ENCODE measurements around the gene SHD.
A peak's percentile ranks its signal among the peaks of the same experiment; 100 is the strongest.
"Not testable (repeated sequence)": the region's sequence is repeated elsewhere in the genome, so short reads cannot be mapped to it uniquely, and the experiment has no call there.

Gene SHD

DNA sequence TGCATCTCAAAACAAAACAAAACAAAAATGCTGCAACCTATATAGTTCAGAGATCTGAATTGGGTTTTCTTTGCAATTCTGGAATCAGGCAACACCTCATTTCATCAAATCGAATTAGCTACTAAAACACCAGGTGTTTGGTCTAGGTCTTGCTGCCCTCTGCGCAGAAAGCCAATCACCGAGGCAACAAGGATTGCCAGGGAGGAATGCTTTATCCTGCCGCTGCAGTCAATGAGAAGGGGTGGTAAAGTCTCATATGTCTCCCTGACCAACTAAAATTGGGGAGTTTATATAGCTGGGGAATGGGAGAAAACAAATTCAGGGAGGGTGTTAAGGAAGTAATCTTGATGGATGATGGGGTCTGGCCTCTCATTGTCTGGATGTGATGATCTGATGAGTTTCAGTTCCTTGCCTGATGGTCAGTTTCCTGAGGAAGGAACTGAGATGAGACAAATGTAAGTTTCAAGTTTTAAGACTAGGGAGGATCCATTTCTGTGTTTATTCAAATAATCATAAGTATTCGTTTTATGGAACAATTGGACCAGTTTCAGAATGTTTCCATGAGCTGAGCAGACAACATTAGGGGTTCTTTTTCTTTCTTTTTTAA is 37.1 kb upstream of the SHD start:
- H3K9ac ChIP-seq (ENCODE audit: low read depth, low read length): no peak overlapping the region
- H3K27me3 ChIP-seq (ENCODE audit: control insufficient read depth, insufficient read depth, low read length): peaks cover 3% of the 10 kb centered on the region
- no peak overlapping the region for H3K4me2 ChIP-seq (ENCODE audit: low read length)
- no peaks in the 10 kb centered on the region for H3K9me3 ChIP-seq (replicated peaks; ENCODE audit: low read length)
- no peak overlapping the region for H3K4me3 ChIP-seq (ENCODE audit: low read length)
- no peaks in the 10 kb centered on the region for H3K36me3 ChIP-seq (ENCODE audit: insufficient read depth, low read length)
- peaks cover 4% of the 10 kb centered on the region for H3K4me1 ChIP-seq (ENCODE audit: control insufficient read depth, insufficient read depth, low read length)

DNA sequence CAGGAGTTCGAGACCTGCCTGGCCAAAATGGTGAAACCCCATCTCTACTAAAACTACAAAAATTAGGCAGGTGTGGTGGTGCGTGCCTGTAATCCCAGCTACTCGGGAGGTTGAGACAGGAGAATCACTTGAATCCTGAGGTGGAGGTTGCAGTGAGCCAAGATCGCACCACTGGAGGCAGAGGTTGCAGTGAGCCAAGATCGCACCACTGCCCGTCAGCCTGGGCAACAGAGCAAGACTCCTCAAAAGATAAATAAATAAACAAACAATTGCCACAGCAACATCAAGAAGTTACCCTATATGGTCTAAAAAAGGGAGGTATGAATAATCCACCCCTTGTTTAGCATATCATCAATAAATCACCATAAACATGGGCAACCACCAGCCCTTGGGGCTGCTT is 33.1 kb upstream of the SHD start:
- Histone ChIP-seq H3K4me2 (ENCODE audit: low read length) (peak overlapping the region; percentile 81), H3K36me3 (ENCODE audit: insufficient read depth, low read length) (peaks cover 17% of the 10 kb centered on the region), H3K4me3 (ENCODE audit: low read length) (peak overlapping the region; percentile 89)
- not testable (repeated sequence) for H3K27me3 ChIP-seq (ENCODE audit: control insufficient read depth, insufficient read depth, low read length); H3K9ac ChIP-seq (ENCODE audit: low read depth, low read length); H3K4me1 ChIP-seq (ENCODE audit: control insufficient read depth, insufficient read depth, low read length); H3K9me3 ChIP-seq (replicated peaks; ENCODE audit: low read length)

DNA sequence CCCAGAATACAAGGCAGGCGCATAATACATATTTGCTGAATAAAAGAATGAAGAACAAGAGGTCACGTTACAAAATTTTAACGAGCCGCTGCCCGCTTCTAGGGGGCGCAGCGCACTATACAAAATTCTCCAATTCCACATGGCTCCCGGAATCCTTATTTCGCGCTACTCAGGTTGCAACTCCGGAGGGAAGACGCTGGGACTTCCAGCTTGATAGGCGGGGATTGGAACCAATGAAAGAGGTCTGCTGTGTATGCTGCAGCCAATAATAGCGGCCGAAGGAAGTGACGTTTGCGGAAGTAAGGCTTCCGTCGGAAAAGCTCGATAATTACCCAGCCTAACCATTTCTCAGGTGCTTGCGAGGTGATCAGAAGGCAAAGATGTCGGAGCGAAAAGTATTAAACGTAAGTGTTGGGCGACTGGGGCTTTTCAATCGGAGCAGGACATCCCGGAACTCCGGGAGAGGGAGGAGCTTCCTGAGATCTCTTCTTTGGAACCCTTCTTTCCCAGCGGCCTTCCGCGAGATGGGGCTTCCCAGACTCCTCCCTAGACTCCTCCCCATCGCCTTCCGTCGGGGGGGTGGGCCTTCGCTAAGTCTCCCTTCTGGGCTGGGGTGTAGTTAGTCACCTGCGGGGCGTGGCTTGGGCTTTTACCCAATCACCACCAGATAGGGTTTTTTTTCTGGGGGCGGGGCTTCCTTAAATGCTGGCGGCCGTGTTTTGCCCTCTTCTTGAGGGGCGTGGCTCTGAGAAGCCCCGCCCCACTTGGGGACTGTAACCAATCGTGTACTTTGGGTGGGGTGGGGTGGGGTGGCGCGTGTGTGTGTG is 32.1 kb upstream of the SHD start, which contains the start of gene YJU2:
TSS of gene YJU2 (plus strand) at position 314 of the 827 bp plus-strand sequence. CDS start at position 381, 67 bp downstream.
- Histone ChIP-seq H3K27me3 (ENCODE audit: control insufficient read depth, insufficient read depth, low read length) (no peaks in the 10 kb centered on the region), H3K4me3 (ENCODE audit: low read length) (peak within 1 kb of the TSS; percentile 89), H3K4me2 (ENCODE audit: low read length) (peak within 1 kb of the TSS; percentile 81), H3K9me3 (replicated peaks; ENCODE audit: low read length) (no peaks in the 10 kb centered on the region), H3K4me1 (ENCODE audit: control insufficient read depth, insufficient read depth, low read length) (peaks cover 8% of the 10 kb centered on the region), H3K36me3 (ENCODE audit: insufficient read depth, low read length) (peaks cover 28% of the 10 kb centered on the region), H3K9ac (ENCODE audit: low read depth, low read length) (peak within 1 kb of the TSS; percentile 92)

DNA sequence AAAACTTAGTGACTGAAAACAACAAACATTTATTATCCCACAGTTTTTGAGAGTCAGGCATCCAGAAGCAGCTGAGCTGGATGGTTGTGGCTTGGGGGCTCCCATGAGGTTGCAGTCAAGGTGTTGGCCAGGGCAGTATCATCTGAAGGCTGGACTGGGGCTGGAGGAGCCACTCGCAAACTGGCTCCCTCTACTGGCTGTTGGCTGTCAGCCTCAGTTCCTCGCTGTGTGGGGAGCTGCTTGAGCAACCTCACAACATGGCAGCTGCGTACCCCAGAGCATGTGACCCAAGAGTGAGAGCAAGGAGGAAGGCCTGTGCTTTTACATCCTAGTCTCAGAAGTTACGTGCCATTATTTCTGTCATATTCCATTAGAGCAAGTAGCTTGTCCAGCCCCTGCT is 22.5 kb upstream of the SHD start:
- Histone ChIP-seq H3K9ac (ENCODE audit: low read depth, low read length) (no peak overlapping the region), H3K36me3 (ENCODE audit: insufficient read depth, low read length) (peaks cover 52% of the 10 kb centered on the region), H3K4me2 (ENCODE audit: low read length) (no peak overlapping the region), H3K4me1 (ENCODE audit: control insufficient read depth, insufficient read depth, low read length) (no peaks in the 10 kb centered on the region), H3K27me3 (ENCODE audit: control insufficient read depth, insufficient read depth, low read length) (no peaks in the 10 kb centered on the region), H3K4me3 (ENCODE audit: low read length) (no peak overlapping the region), H3K9me3 (replicated peaks; ENCODE audit: low read length) (peaks cover 7% of the 10 kb centered on the region)

DNA sequence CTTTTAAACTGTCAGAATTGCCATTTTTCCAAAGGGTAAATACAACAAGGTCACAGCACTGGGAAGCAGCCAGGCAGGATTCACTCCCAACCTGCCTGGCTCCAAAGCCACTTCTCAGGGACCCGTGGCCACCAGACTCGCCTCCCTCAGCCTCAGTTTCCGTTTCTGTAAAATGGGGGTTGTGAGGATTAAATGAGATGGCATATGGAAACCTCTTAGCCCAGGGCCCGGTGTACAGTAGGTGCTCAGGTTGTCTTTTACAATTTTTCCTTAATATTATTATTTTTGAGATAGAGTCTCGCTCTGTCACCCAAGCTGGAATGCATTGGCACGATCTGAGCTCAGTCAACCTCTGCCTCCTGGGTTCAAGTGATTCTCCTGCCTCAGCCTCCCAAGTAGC is 22.0 kb upstream of the SHD start:
- no peaks in the 10 kb centered on the region for H3K4me1 ChIP-seq (ENCODE audit: control insufficient read depth, insufficient read depth, low read length)
- peaks cover 7% of the 10 kb centered on the region for H3K9me3 ChIP-seq (replicated peaks; ENCODE audit: low read length)
- H3K4me3 ChIP-seq (ENCODE audit: low read length): no peak overlapping the region
- H3K9ac ChIP-seq (ENCODE audit: low read depth, low read length): no peak overlapping the region
- peaks cover 47% of the 10 kb centered on the region for H3K36me3 ChIP-seq (ENCODE audit: insufficient read depth, low read length)
- H3K4me2 ChIP-seq (ENCODE audit: low read length): no peak overlapping the region
- no peaks in the 10 kb centered on the region for H3K27me3 ChIP-seq (ENCODE audit: control insufficient read depth, insufficient read depth, low read length)

DNA sequence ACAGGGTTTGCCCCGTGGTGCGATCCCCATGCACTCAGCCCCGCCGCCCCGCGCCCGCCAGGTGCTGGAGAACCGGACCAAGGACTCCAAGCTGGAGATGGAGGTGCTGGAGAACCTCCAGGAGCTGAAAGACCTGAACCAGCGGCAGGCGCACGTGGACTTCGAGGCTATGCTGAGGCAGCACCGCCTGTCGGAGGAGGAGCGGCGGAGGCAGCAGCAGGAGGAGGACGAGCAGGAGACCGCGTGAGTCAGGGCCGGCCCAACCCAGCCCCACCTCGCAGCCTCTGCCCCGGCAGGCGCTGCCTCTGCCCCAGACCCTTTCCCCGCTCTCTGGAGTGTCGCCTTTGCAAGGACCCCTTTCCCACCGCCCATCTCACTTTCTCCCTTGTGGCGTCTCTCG is 20.9 kb upstream of the SHD start:
- peaks cover 41% of the 10 kb centered on the region for H3K36me3 ChIP-seq (ENCODE audit: insufficient read depth, low read length)
- H3K4me2 ChIP-seq (ENCODE audit: low read length): no peak overlapping the region
- H3K4me3 ChIP-seq (ENCODE audit: low read length): no peak overlapping the region
- H3K9ac ChIP-seq (ENCODE audit: low read depth, low read length): no peak overlapping the region
- H3K4me1 ChIP-seq (ENCODE audit: control insufficient read depth, insufficient read depth, low read length): no peaks in the 10 kb centered on the region
- peaks cover 7% of the 10 kb centered on the region for H3K9me3 ChIP-seq (replicated peaks; ENCODE audit: low read length)
- no peaks in the 10 kb centered on the region for H3K27me3 ChIP-seq (ENCODE audit: control insufficient read depth, insufficient read depth, low read length)

DNA sequence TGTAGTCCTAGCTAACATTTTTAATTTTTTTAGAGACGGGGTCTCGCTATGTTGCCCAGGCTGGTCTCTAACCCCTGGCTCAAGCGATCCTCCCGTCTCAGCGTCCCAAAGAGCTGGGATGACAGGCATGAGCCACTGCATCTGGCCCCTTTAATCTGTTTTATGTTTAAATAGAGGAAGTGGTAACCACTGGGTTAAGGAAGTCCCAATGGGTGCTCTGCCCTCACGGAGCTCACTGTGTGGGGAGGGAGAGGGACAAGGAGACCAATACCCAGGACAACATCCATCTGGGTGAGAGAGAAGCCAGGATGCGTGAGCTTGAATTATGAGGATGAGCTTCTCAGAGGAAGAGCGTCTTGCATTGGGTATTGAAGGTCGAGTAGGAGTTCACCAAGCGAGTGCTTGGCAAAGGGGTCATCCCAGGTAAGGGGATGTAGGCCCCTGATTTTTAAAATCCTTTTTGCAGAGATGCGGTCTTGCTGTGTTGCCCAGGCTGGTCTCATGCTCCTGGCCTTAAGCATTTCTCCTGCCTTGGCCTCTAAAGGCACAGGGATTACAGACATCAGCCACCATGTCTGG is 18.4 kb upstream of the SHD start:
- peaks cover 35% of the 10 kb centered on the region for H3K36me3 ChIP-seq (ENCODE audit: insufficient read depth, low read length)
- no peak overlapping the region for H3K4me3 ChIP-seq (ENCODE audit: low read length)
- no peaks in the 10 kb centered on the region for H3K27me3 ChIP-seq (ENCODE audit: control insufficient read depth, insufficient read depth, low read length)
- H3K4me2 ChIP-seq (ENCODE audit: low read length): no peak overlapping the region
- H3K4me1 ChIP-seq (ENCODE audit: control insufficient read depth, insufficient read depth, low read length): no peaks in the 10 kb centered on the region
- H3K9ac ChIP-seq (ENCODE audit: low read depth, low read length): no peak overlapping the region
- H3K9me3 ChIP-seq (replicated peaks; ENCODE audit: low read length): peaks cover 7% of the 10 kb centered on the region

DNA sequence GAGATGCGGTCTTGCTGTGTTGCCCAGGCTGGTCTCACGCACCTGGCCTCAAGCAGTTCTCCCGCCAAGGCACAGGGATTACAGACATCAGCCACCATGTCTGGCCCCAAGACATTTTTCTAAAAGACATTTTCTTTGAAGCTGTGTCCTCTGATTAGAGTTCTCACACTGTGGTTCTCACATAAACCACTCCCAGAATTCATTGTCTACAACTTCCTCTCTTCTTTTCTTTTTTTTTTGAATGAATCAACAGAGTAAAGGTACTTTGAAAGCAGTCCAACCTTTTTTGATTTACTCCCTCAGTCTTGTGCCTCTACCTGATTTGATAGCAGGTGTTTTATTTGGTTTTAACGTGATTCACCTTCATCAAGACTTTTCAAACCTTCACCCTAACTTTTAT is 14.3 kb upstream of the SHD start:
- H3K36me3 ChIP-seq (ENCODE audit: insufficient read depth, low read length): peaks cover 32% of the 10 kb centered on the region
- no peak overlapping the region for H3K9ac ChIP-seq (ENCODE audit: low read depth, low read length)
- no peaks in the 10 kb centered on the region for H3K9me3 ChIP-seq (replicated peaks; ENCODE audit: low read length)
- H3K27me3 ChIP-seq (ENCODE audit: control insufficient read depth, insufficient read depth, low read length): no peaks in the 10 kb centered on the region
- H3K4me2 ChIP-seq (ENCODE audit: low read length): no peak overlapping the region
- no peak overlapping the region for H3K4me3 ChIP-seq (ENCODE audit: low read length)
- H3K4me1 ChIP-seq (ENCODE audit: control insufficient read depth, insufficient read depth, low read length): no peaks in the 10 kb centered on the region

DNA sequence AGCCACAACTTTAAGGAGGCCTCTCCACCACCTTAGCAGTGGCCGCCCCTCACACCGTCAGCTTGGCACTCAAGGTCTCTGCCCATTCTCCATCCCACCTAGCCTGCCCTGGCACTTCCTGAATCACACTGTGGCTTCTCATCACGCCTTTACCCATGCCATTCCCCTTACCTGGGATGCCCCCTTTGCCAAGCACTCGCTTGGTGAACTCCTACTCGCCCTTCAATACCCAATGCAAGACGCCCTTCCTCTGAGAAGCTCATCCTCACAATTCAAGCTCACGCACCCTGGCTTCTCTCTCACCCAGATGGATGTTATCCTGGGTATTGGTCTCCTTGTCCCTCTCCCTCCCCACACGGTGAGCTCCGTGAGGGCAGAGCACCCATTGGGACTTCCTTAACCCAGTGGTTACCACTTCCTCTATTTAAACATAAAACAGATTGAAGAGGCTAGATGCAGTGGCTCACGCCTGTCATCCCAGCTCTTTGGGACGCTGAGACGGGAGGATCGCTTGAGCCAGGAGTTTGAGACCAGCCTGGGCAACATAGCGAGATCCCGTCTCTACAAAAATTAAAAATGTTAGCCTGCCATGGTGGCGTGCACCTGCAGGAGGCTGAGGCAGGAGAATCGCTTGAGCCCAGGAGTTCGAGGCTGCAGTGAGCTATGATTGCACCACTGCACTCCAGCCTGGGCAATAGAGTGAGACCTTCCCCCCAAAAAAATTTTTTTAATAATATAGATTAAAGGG is 12.6 kb upstream of the SHD start:
- H3K36me3 ChIP-seq (ENCODE audit: insufficient read depth, low read length): peaks cover 27% of the 10 kb centered on the region
- H3K27me3 ChIP-seq (ENCODE audit: control insufficient read depth, insufficient read depth, low read length): no peaks in the 10 kb centered on the region
- no peak overlapping the region for H3K4me3 ChIP-seq (ENCODE audit: low read length)
- no peak overlapping the region for H3K9ac ChIP-seq (ENCODE audit: low read depth, low read length)
- no peak overlapping the region for H3K4me2 ChIP-seq (ENCODE audit: low read length)
- H3K4me1 ChIP-seq (ENCODE audit: control insufficient read depth, insufficient read depth, low read length): no peaks in the 10 kb centered on the region
- H3K9me3 ChIP-seq (replicated peaks; ENCODE audit: low read length): no peaks in the 10 kb centered on the region

DNA sequence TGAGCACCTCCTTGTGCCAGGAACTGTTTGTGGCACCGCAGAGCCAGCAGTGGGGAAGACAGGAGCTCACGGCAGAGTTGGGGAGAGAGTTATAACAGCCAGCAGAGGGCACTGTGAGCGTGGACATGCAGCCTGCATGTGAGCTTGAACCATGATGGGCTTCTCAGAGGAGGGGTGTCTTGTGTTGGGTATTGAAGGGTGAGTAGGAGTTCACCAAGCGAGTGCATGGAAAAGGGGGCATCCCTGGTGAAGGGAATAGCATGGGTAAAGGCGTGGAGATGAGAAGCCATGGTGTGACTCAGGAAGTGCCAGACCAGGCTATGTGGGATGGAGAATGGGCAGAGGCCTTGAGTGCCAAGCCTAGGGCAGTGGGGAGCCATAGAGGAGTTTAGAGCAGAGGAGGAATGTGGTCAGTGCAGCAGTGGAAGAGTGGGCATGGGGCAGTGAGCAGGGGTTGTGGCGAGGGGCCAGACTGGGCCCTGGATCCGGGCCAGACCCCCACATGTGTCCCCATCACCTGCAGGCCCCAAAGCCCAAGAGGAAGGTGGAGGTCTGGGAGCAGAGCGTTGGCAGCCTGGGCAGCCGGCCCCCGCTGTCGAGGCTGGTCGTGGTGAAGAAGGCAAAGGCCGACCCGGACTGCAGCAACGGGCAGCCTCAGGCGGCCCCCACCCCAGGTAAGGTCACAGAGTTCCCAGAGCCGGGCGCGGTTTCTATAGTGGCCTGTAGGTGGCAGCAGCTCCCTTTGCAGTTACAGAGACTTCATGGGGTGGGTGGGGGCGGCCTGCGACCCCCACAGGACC is 11.8 kb upstream of the SHD start:
- no peaks in the 10 kb centered on the region for H3K4me1 ChIP-seq (ENCODE audit: control insufficient read depth, insufficient read depth, low read length)
- H3K9me3 ChIP-seq (replicated peaks; ENCODE audit: low read length): no peaks in the 10 kb centered on the region
- H3K27me3 ChIP-seq (ENCODE audit: control insufficient read depth, insufficient read depth, low read length): no peaks in the 10 kb centered on the region
- H3K4me2 ChIP-seq (ENCODE audit: low read length): no peak overlapping the region
- H3K9ac ChIP-seq (ENCODE audit: low read depth, low read length): no peak overlapping the region
- H3K4me3 ChIP-seq (ENCODE audit: low read length): no peak overlapping the region
- H3K36me3 ChIP-seq (ENCODE audit: insufficient read depth, low read length): peaks cover 30% of the 10 kb centered on the region

Data from skeletal muscle satellite cell (primary cell).